Measurements from ENCODE around the gene AK1. TPM values are rescaled to one million over a fixed set of nuclear protein-coding genes. Genes with fewer than 3 reads are reported as not detected.
A peak's percentile ranks its signal among the peaks of the same experiment; 100 is the strongest.

AK1 gene
- total and polyA plus RNA-seq, 10 of the 15 experiments (the other 5 are each of a cell fraction or from before 2014, with no cell fraction given), result 0.23 to 3.1 (median 1.8) TPM

DNA sequence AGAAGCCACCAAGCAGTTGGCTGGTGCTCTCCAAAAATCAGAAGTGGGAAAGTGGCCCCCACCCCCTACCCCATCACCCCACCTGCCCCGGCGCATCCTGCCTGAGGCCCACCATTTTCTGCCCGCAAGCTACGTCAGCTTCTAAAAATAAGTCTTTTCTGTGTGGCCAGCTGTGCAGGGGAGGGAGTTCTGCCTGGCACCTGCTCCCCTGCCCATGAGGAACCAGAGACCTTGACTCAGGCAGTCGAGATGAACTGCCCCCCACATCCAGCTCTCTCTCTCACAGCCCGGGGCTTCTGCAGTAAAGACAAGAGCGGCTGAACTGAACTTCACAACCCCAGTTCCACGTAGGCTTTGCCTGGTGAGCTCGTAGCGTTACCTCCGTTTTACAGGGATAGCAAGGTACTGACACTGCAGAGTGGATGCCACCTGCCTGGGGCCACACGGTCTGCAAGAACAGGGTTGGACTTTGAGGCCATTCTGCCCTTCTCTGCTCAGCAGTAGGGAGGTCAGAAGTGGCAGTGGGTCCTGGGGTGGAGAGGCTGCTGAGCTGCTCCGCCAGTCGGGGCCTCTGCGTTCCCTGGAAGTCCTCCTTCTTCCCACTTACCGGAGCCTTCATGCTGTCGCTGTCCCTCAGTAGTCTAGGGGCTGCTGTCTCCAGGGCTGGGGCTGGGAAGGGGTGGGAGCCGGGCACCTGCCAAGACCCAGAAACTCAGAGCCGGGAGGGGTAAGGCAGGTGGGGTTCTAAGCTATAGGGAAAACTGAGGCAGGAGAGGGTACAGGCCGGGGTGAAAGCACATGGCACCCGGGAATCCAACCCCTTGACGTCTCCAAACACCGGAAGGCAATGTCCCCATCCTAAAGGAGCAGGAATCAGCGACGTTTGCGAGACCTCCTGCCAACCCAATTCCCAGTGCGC is 38.6 kb upstream of the AK1 start (continued):
- TF ChIP-seq ZBTB40 (IDR thresholded peaks at IDR 0.05; ENCODE audit: borderline replicate concordance), result no peak
- no peak for TF ChIP-seq MTA3 (IDR thresholded peaks at IDR 0.05; ENCODE audit: borderline replicate concordance, low read length)
- TF ChIP-seq, protein P1, sequence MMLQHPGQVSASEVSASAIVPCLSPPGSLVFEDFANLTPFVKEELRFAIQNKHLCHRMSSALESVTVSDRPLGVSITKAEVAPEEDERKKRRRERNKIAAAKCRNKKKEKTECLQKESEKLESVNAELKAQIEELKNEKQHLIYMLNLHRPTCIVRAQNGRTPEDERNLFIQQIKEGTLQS (IDR thresholded peaks at IDR 0.05; ENCODE audit: borderline replicate concordance, extremely low read depth, low read depth, low read length), result no peak
- TF ChIP-seq, protein P2, sequence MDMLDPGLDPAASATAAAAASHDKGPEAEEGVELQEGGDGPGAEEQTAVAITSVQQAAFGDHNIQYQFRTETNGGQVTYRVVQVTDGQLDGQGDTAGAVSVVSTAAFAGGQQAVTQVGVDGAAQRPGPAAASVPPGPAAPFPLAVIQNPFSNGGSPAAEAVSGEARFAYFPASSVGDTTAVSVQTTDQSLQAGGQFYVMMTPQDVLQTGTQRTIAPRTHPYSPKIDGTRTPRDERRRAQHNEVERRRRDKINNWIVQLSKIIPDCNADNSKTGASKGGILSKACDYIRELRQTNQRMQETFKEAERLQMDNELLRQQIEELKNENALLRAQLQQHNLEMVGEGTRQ (IDR thresholded peaks at IDR 0.05; ENCODE audit: borderline replicate concordance, low read depth, low read length), result no peak
- no peak for TF ChIP-seq WRNIP1 (IDR thresholded peaks at IDR 0.05; ENCODE audit: borderline replicate concordance, low read depth, low read length)
- no peak for TF ChIP-seq RAD51 (IDR thresholded peaks at IDR 0.05)
- no peak for TF ChIP-seq PKNOX1 (IDR thresholded peaks at IDR 0.05)
- no peak for TF ChIP-seq E2F8 (IDR thresholded peaks at IDR 0.05; ENCODE audit: low read depth, partially characterized antibody)
- TF ChIP-seq MEF2B (IDR thresholded peaks at IDR 0.05; ENCODE audit: partially characterized antibody, poor library complexity, severe bottlenecking), result peak; percentile 69
- TF ChIP-seq NRF1 (conservative IDR thresholded peaks at IDR 0.05; ENCODE audit: low read depth, low read length), result no peak
- no peak for TF ChIP-seq HDGF (IDR thresholded peaks at IDR 0.05)
- no peak for TF ChIP-seq NFIC (IDR thresholded peaks at IDR 0.05; ENCODE audit: low read depth, low read length)
- TF ChIP-seq, protein P3, sequence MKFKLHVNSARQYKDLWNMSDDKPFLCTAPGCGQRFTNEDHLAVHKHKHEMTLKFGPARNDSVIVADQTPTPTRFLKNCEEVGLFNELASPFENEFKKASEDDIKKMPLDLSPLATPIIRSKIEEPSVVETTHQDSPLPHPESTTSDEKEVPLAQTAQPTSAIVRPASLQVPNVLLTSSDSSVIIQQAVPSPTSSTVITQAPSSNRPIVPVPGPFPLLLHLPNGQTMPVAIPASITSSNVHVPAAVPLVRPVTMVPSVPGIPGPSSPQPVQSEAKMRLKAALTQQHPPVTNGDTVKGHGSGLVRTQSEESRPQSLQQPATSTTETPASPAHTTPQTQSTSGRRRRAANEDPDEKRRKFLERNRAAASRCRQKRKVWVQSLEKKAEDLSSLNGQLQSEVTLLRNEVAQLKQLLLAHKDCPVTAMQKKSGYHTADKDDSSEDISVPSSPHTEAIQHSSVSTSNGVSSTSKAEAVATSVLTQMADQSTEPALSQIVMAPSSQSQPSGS (IDR thresholded peaks at IDR 0.05; ENCODE audit: low read length), result peak; percentile 89
- no peak; the same call in 1 of the 2 replicates for TF ChIP-seq SIN3A (IDR thresholded peaks at IDR 0.05; ENCODE audit: low read depth, low read length)
- peak; percentile 32; the same call in 1 of the 3 replicates for TF ChIP-seq POU2F2 (IDR thresholded peaks at IDR 0.05; ENCODE audit: borderline replicate concordance, low read depth, low read length)
- TF ChIP-seq ZNF622 (IDR thresholded peaks at IDR 0.05), result no peak
- peak in 1 of 2 experiments; percentile 39; a peak in 1 of 4 replicates for TF ChIP-seq EP300 (IDR thresholded peaks at IDR 0.05; ENCODE audit: borderline replicate concordance in 1 of 2, control insufficient read depth in 1 of 2, low read depth in 2 of 2, low read length in 2 of 2)

Data from GM12878 (cell line).